Thymus (tissue), 14 donors: ENCODE data around the gene LINGO1. TPM values are rescaled to one million over a fixed set of nuclear protein-coding genes. Genes with fewer than 3 reads are reported as not detected.

Experiments used
- DNase-seq, 9 donors: peaks; one replicate each; pipeline ENCODE4 v3.0.0-alpha.2; 2013; ENCODE audit warnings: low spot score in 9 of 9, low read depth in 6 of 9, missing footprints in 1 of 9
- H3K27ac ChIP-seq, 2 donors: one replicate each; pipeline ENCODE4 v1.5.1; 2013; ENCODE audit warnings: control low read depth in 1 of 2, low read depth in 1 of 2, low read length in 1 of 2, mild to moderate bottlenecking in 1 of 2, moderate library complexity in 1 of 2
- H3K27me3 ChIP-seq, 2 donors: one replicate each; pipeline ENCODE4 v1.5.1; 2013; ENCODE audit warnings: low read length in 1 of 2; ENCODE audit not compliant: control insufficient read depth in 2 of 2, insufficient read depth in 1 of 2
- H3K36me3 ChIP-seq, 2 donors: one replicate each; pipeline ENCODE4 v1.5.1; 2013; ENCODE audit warnings: low read length in 1 of 2, mild to moderate bottlenecking in 1 of 2, moderate library complexity in 1 of 2; ENCODE audit not compliant: control insufficient read depth in 2 of 2, insufficient read depth in 2 of 2
- H3K4me1 ChIP-seq, 2 donors: one replicate each; pipeline ENCODE4 v1.5.1; 2013; ENCODE audit warnings: low read length in 2 of 2; ENCODE audit not compliant: control insufficient read depth in 2 of 2, insufficient read depth in 2 of 2
- H3K4me3 ChIP-seq, 2 donors: one replicate each; pipeline ENCODE4 v1.5.1; 2013; ENCODE audit warnings: low read length in 2 of 2, control low read depth in 1 of 2, mild to moderate bottlenecking in 1 of 2
- H3K9me3 ChIP-seq, 2 donors: one replicate each; pipeline ENCODE4 v1.5.1; 2013; ENCODE audit warnings: low read length in 1 of 2, mild to moderate bottlenecking in 1 of 2; ENCODE audit not compliant: control insufficient read depth in 2 of 2, insufficient read depth in 1 of 2
- WGBS: extraction: QIAGEN DNeasy Blood & Tissue Kit; methylation state at CpG from one replicate; pipeline ENCODE4 v1.1.7; 2013; 5-methylcytosine and 5-hydroxymethylcytosine counted together
- long read RNA-seq, 10 donors: transcript quantifications; one replicate each; lab custom pipeline, GENCODE V29; 2026
- polyA plus RNA-seq: library from polyadenylated mRNA; stranded (reverse); fragments of 200-250 nt; gene quantifications from one replicate; pipeline ENCODE4 v1.2.3, GENCODE V29; 2013
- total RNA-seq: library from RNA; stranded (reverse); fragments of 120-200 nt; gene quantifications from one replicate; pipeline ENCODE4 v1.2.4, GENCODE V29; 2013
- donor health status: healthy.

The LINGO1 gene
- total RNA-seq (0.24 TPM), polyA plus RNA-seq (0.75 TPM)
- long read RNA-seq, donor 1: 0 reads
- long read RNA-seq, donor 2: 0 reads
- long read RNA-seq, donor 3: 0 reads
- long read RNA-seq, donor 4, partial matches to known transcripts: 0 of 1 reads
- long read RNA-seq, donor 4, other reads (novel, unspliced or antisense): 0 of 1 reads
- long read RNA-seq, donor 5, partial matches to known transcripts: 0 of 1 reads
- long read RNA-seq, donor 5, other reads (novel, unspliced or antisense): 0 of 1 reads
- long read RNA-seq, donor 6, partial matches to known transcripts: 0 of 2 reads
- long read RNA-seq, donor 6, other reads (novel, unspliced or antisense): 0 of 2 reads
- long read RNA-seq, donor 7: 0 reads
- long read RNA-seq, donor 8, partial matches to known transcripts: 0 of 2 reads
- long read RNA-seq, donor 8, other reads (novel, unspliced or antisense): 0 of 2 reads
- long read RNA-seq, donor 9: 0 reads
- long read RNA-seq, donor 10: 0 reads

- H3K4me3 ChIP-seq: peak within 1 kb of the TSS in 1 of 2 donors; percentile 16
- peaks cover 59 to 89% of the 10 kb centered on the region in 2 donors for H3K27me3 ChIP-seq
- no peaks in the 10 kb centered on the region for H3K4me1 ChIP-seq
- no peaks in the 10 kb centered on the region for H3K36me3 ChIP-seq
- 2% methylated on average over 76 of the region's 88 CpGs for WGBS
- H3K27ac ChIP-seq: no peak within 1 kb of the TSS
- DNase-seq: peak in 1 of 9 donors; percentile 3
- H3K9me3 ChIP-seq: peaks cover 0 to 7% of the 10 kb centered on the region in 2 donors
Measured at GRCh38 chr15:77632534-77633133, at the start of gene LINGO1. Gene LINGO1, minus strand, starts transcription at chr15:77632912. Its CDS starts 597 bp downstream, at chr15:77632315.

GRCh38 chr15:77681362-77681761, 48.6 kb upstream of the LINGO1 start:
- Histone ChIP-seq H3K9me3 (no peaks in the 10 kb centered on the region), H3K27ac (no peak overlapping the region), H3K36me3 (no peaks in the 10 kb centered on the region), H3K4me3 (no peak overlapping the region), H3K27me3 (peaks cover 0 to 4% of the 10 kb centered on the region in 2 donors), H3K4me1 (no peaks in the 10 kb centered on the region)
- no peak for DNase-seq
- 77% methylated on average over 2 of the region's 2 CpGs for WGBS

- DNase-seq: no peak
Measured at GRCh38 chr15:77676569-77677375, 44.1 kb upstream of the LINGO1 start.

GRCh38 chr15:77675806-77676415, 43.2 kb upstream of the LINGO1 start:
- Histone ChIP-seq H3K9me3 (no peaks in the 10 kb centered on the region), H3K4me1 (no peaks in the 10 kb centered on the region), H3K36me3 (no peaks in the 10 kb centered on the region), H3K27ac (no peak overlapping the region), H3K4me3 (no peak overlapping the region), H3K27me3 (peaks cover 0 to 15% of the 10 kb centered on the region in 2 donors)
- no peak for DNase-seq
- WGBS: 89% methylated on average over 5 of the region's 5 CpGs

More at GRCh38 chr15:77676569-77677375, 44.1 kb upstream of the LINGO1 start:
- Histone ChIP-seq H3K27ac (no peak overlapping the region), H3K9me3 (no peaks in the 10 kb centered on the region), H3K4me3 (no peak overlapping the region), H3K27me3 (peaks cover 0 to 7% of the 10 kb centered on the region in 2 donors), H3K4me1 (no peaks in the 10 kb centered on the region), H3K36me3 (no peaks in the 10 kb centered on the region)
- WGBS: 88% methylated on average over 18 of the region's 18 CpGs

- no peaks in the 10 kb centered on the region for H3K36me3 ChIP-seq
- peaks cover 0 to 20% of the 10 kb centered on the region in 2 donors for H3K27me3 ChIP-seq
- no peak overlapping the region for H3K27ac ChIP-seq
- WGBS: 91% methylated on average over 7 of the region's 7 CpGs
- no peak overlapping the region for H3K4me3 ChIP-seq
- no peaks in the 10 kb centered on the region for H3K9me3 ChIP-seq
- no peaks in the 10 kb centered on the region for H3K4me1 ChIP-seq
- no peak for DNase-seq
Measured at GRCh38 chr15:77674327-77674726, 41.6 kb upstream of the LINGO1 start.

GRCh38 chr15:77673866-77674265, 41.2 kb upstream of the LINGO1 start:
- H3K27ac ChIP-seq: no peak overlapping the region
- H3K27me3 ChIP-seq: peaks cover 0 to 20% of the 10 kb centered on the region in 2 donors
- DNase-seq: no peak
- WGBS: 87% methylated on average over 5 of the region's 5 CpGs
- H3K4me1 ChIP-seq: no peaks in the 10 kb centered on the region
- no peaks in the 10 kb centered on the region for H3K9me3 ChIP-seq
- no peaks in the 10 kb centered on the region for H3K36me3 ChIP-seq
- no peak overlapping the region for H3K4me3 ChIP-seq

GRCh38 chr15:77672135-77672534, 39.4 kb upstream of the LINGO1 start:
- 43% methylated on average over 7 of the region's 7 CpGs for WGBS
- H3K27me3 ChIP-seq: peaks cover 0 to 24% of the 10 kb centered on the region in 2 donors

GRCh38 chr15:77671362-77672056, 38.8 kb upstream of the LINGO1 start:
- no peak overlapping the region for H3K4me3 ChIP-seq
- 80% methylated on average over 13 of the region's 13 CpGs for WGBS
- H3K36me3 ChIP-seq: no peaks in the 10 kb centered on the region
- H3K27me3 ChIP-seq: peaks cover 0 to 26% of the 10 kb centered on the region in 2 donors
- H3K27ac ChIP-seq: no peak overlapping the region
- no peaks in the 10 kb centered on the region for H3K9me3 ChIP-seq
- DNase-seq: no peak
- no peaks in the 10 kb centered on the region for H3K4me1 ChIP-seq

More at GRCh38 chr15:77672135-77672534, 39.4 kb upstream of the LINGO1 start:
- Histone ChIP-seq H3K4me1 (no peaks in the 10 kb centered on the region), H3K9me3 (no peaks in the 10 kb centered on the region), H3K27ac (no peak overlapping the region), H3K4me3 (no peak overlapping the region), H3K36me3 (no peaks in the 10 kb centered on the region)
- no peak for DNase-seq
